Measurements from ENCODE around the gene TBX2. TPM values are rescaled to one million over a fixed set of nuclear protein-coding genes. Genes with fewer than 3 reads are reported as not detected.
A peak's percentile ranks its signal among the peaks of the same experiment; 100 is the strongest.

The TBX2 gene
- total and polyA plus RNA-seq, 2 of the 13 experiments (the other 11 are each of a cell fraction or from before 2014, with no cell fraction given) = 2.8 to 15.3 TPM

DNA sequence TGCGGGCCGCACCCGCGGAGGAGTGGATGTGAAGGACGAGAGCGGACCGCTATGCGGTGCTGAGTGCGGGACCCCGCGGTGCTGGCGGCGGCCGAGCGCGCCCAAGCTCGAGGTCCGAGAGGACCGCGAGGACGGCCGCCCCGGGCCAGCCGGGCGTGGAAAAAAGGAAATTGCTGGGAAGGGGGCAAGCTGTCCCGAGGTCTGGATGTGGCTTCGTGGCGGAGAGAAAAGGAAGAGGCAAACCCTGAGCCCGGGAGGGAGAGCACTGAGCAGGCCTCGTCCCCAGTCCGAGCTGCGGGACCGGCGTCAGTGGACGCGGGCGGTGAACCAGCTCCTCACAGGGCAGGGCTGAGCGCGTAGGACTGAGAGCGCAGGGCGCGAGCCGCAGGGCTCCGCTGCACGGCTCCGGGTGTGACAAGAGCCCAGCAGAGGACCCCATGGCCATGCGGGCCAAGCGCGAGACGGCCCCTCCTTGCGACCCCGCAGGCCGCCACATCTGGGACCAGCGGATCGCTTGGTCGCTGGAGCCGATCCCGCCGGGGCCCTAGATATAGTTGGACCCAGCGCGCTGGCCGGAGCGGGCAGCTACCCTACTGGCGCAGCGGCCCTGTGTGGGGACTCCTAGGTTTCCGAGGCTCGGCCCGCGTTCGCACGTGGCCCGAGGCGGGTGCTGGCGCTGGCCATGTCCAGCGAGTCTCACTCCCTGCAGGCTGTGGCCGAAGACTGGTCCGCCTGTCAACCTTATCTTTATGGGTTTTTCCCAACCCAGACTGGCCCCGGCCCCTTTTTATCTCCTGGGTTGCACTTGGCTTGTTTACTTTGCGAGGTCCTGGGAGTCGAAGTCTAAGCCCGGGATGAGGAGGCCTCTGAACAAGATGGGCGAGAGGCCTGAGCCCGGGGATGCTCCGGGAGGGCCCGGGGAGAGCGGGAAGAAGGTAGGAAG lies 55.0 kb downstream of the TBX2 start (continued):
- TF ChIP-seq, protein P1, sequence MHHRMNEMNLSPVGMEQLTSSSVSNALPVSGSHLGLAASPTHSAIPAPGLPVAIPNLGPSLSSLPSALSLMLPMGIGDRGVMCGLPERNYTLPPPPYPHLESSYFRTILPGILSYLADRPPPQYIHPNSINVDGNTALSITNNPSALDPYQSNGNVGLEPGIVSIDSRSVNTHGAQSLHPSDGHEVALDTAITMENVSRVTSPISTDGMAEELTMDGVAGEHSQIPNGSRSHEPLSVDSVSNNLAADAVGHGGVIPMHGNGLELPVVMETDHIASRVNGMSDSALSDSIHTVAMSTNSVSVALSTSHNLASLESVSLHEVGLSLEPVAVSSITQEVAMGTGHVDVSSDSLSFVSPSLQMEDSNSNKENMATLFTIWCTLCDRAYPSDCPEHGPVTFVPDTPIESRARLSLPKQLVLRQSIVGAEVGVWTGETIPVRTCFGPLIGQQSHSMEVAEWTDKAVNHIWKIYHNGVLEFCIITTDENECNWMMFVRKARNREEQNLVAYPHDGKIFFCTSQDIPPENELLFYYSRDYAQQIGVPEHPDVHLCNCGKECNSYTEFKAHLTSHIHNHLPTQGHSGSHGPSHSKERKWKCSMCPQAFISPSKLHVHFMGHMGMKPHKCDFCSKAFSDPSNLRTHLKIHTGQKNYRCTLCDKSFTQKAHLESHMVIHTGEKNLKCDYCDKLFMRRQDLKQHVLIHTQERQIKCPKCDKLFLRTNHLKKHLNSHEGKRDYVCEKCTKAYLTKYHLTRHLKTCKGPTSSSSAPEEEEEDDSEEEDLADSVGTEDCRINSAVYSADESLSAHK (CRISPR knock-in tag; IDR thresholded peaks at IDR 0.05; ENCODE audit: borderline replicate concordance) = no peak
- TF ChIP-seq ARHGAP35 (CRISPR knock-in tag; IDR thresholded peaks at IDR 0.05; ENCODE audit: borderline replicate concordance) = no peak
- TF ChIP-seq, protein P2, sequence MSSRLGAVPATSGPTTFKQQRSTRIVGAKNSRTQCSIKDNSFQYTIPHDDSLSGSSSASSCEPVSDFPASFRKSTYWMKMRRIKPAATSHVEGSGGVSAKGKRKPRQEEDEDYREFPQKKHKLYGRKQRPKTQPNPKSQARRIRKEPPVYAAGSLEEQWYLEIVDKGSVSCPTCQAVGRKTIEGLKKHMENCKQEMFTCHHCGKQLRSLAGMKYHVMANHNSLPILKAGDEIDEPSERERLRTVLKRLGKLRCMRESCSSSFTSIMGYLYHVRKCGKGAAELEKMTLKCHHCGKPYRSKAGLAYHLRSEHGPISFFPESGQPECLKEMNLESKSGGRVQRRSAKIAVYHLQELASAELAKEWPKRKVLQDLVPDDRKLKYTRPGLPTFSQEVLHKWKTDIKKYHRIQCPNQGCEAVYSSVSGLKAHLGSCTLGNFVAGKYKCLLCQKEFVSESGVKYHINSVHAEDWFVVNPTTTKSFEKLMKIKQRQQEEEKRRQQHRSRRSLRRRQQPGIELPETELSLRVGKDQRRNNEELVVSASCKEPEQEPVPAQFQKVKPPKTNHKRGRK (CRISPR knock-in tag; IDR thresholded peaks at IDR 0.05) = no peak
- no peak for TF ChIP-seq ZKSCAN1 (IDR thresholded peaks at IDR 0.05; ENCODE audit: low read length)
- TF ChIP-seq TCF7 (IDR thresholded peaks at IDR 0.05; ENCODE audit: low read depth) = peak; percentile 87
- TF ChIP-seq RFX3 (CRISPR knock-in tag; IDR thresholded peaks at IDR 0.05) = no peak
- peak; percentile 84 for TF ChIP-seq ZNF296 (CRISPR knock-in tag; conservative IDR thresholded peaks at IDR 0.05)
- TF ChIP-seq, protein P3, sequence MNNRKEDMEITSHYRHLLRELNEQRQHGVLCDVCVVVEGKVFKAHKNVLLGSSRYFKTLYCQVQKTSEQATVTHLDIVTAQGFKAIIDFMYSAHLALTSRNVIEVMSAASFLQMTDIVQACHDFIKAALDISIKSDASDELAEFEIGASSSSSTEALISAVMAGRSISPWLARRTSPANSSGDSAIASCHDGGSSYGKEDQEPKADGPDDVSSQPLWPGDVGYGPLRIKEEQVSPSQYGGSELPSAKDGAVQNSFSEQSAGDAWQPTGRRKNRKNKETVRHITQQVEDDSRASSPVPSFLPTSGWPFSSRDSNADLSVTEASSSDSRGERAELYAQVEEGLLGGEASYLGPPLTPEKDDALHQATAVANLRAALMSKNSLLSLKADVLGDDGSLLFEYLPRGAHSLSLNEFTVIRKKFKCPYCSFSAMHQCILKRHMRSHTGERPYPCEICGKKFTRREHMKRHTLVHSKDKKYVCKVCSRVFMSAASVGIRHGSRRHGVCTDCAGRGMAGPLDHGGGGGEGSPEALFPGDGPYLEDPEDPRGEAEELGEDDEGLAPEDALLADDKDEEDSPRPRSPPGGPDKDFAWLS (CRISPR knock-in tag; IDR thresholded peaks at IDR 0.05; ENCODE audit: borderline replicate concordance) = no peak
- TF ChIP-seq JUNB (CRISPR knock-in tag; IDR thresholded peaks at IDR 0.05; ENCODE audit: borderline replicate concordance) = no peak
- TF ChIP-seq RARA (CRISPR knock-in tag; IDR thresholded peaks at IDR 0.05) = peak; percentile 87
- TF ChIP-seq POLR2AphosphoS2 (IDR thresholded peaks at IDR 0.05; ENCODE audit: low read depth, low read length) = no peak
- no peak for TF ChIP-seq TSC22D2 (CRISPR knock-in tag; IDR thresholded peaks at IDR 0.05; ENCODE audit: borderline replicate concordance)
- TF ChIP-seq SRSF9 (IDR thresholded peaks at IDR 0.05; ENCODE audit: borderline replicate concordance, insufficient read depth, low read depth, low read length, poor library complexity, severe bottlenecking) = no peak
- TF ChIP-seq ZNF317 (CRISPR knock-in tag; IDR thresholded peaks at IDR 0.05) = no peak
- peak; percentile 96 for TF ChIP-seq MEIS1 (CRISPR knock-in tag; IDR thresholded peaks at IDR 0.05; ENCODE audit: borderline replicate concordance)
- TF ChIP-seq ZNF557 (CRISPR knock-in tag; IDR thresholded peaks at IDR 0.05) = no peak
- TF ChIP-seq, protein P4, sequence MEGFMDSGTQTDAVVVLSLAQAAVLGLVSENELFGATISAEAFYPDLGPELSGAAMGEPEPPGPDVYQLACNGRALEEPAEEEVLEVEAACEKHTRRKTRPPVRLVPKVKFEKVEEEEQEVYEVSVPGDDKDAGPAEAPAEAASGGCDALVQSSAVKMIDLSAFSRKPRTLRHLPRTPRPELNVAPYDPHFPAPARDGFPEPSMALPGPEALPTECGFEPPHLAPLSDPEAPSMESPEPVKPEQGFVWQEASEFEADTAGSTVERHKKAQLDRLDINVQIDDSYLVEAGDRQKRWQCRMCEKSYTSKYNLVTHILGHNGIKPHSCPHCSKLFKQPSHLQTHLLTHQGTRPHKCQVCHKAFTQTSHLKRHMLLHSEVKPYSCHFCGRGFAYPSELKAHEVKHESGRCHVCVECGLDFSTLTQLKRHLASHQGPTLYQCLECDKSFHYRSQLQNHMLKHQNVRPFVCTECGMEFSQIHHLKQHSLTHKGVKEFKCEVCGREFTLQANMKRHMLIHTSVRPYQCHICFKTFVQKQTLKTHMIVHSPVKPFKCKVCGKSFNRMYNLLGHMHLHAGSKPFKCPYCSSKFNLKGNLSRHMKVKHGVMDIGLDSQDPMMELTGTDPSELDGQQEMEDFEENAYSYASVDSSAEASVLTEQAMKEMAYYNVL (CRISPR knock-in tag; IDR thresholded peaks at IDR 0.05; ENCODE audit: borderline replicate concordance) = no peak; the same call in 1 of the 2 replicates
- TF ChIP-seq MAFG (CRISPR knock-in tag; IDR thresholded peaks at IDR 0.05) = 0 out of 2 replicates have a peak, but pooled peaks have one; percentile 23
